Fibroblast of mammary gland (primary cell): Measurements from ENCODE around the gene ST6GALNAC2.
"Not testable (repeated sequence)": the region's sequence is repeated elsewhere in the genome, so short reads cannot be mapped to it uniquely, and the experiment has no call there.

Source experiments
- DNase-seq: peaks from one replicate; pipeline ENCODE4 v3.0.0-alpha.2; 2010; ENCODE audit warnings: low read depth
- H3K4me3 ChIP-seq: 2 replicates; pipeline ENCODE4 v1.5.1; 2011; ENCODE audit warnings: low read depth, mild to moderate bottlenecking, low read length, moderate library complexity; ENCODE audit not compliant: control insufficient read depth
- CTCF ChIP-seq: conservative IDR thresholded peaks from 2 replicates; pipeline ENCODE4 v1.5.1; 2011; ENCODE audit warnings: low read depth, low read length, inconsistent platforms; ENCODE audit not compliant: control insufficient read depth, insufficient read depth

Gene ST6GALNAC2

GRCh38 chr17:76566988-76567431 is 18.6 kb downstream of the ST6GALNAC2 start:
- no peak overlapping the region for H3K4me3 ChIP-seq
- TF ChIP-seq CTCF: no peak
- DNase-seq: no peak

GRCh38 chr17:76566613-76566943 is 19.1 kb downstream of the ST6GALNAC2 start:
- TF ChIP-seq CTCF: no peak
- DNase-seq: no peak
- no peak overlapping the region for H3K4me3 ChIP-seq

- no peak for TF ChIP-seq CTCF
- no peak overlapping the region for H3K4me3 ChIP-seq
- DNase-seq: no peak
Measured at GRCh38 chr17:76565728-76566612, 19.7 kb downstream of the ST6GALNAC2 start.

GRCh38 chr17:76564991-76565727 is 20.5 kb downstream of the ST6GALNAC2 start:
- not testable (repeated sequence) for H3K4me3 ChIP-seq
- peak; percentile 75 for DNase-seq

- not testable (repeated sequence) for DNase-seq, H3K4me3 ChIP-seq
Measured at GRCh38 chr17:76563359-76563758, 22.3 kb downstream of the ST6GALNAC2 start.

GRCh38 chr17:76562734-76563148 is 22.9 kb downstream of the ST6GALNAC2 start:
- H3K4me3 ChIP-seq: no peak overlapping the region
- no peak for TF ChIP-seq CTCF
- peak; percentile 95 for DNase-seq

- H3K4me3 ChIP-seq: no peak overlapping the region
- TF ChIP-seq CTCF: no peak
- peak; percentile 49 for DNase-seq
Measured at GRCh38 chr17:76561799-76562268, 23.8 kb downstream of the ST6GALNAC2 start.
